Keratinocyte (primary cell): ENCODE data around the gene SLC12A9.

ENCODE experiments used
- CTCF ChIP-seq, 3 experiments: IDR thresholded peaks in 1 of 3; conservative IDR thresholded peaks in 1 of 3; optimal IDR thresholded peaks in 1 of 3; 2 replicates in 2 of 3; 3 replicates in 1 of 3; pipeline versions ENCODE3 to v1.5.1; 2011; ENCODE audit warnings: low read length in 3 of 3, mild to moderate bottlenecking in 3 of 3, moderate library complexity in 2 of 3, control low read depth in 1 of 3, inconsistent platforms in 1 of 3; ENCODE audit not compliant: insufficient read depth in 2 of 3; ENCODE audit errors: extremely low read depth in 1 of 3
- EZH2 ChIP-seq: IDR thresholded peaks from one replicate; pipeline ENCODE4 v1.6.1; 2012; ENCODE audit warnings: inconsistent platforms, mild to moderate bottlenecking, low read length, moderate library complexity

- TF ChIP-seq CTCF (optimal IDR thresholded peaks at IDR 0.05 in 1 of 3, IDR thresholded peaks at IDR 0.05 in 1 of 3, conservative IDR thresholded peaks at IDR 0.05 in 1 of 3; ENCODE audit: extremely low read depth in 1 of 3, insufficient read depth in 2 of 3, low read length in 3 of 3) (no peak), EZH2 (no peak)
Observed at GRCh38 chr7:100911484-100911883, 59.0 kb downstream of the SLC12A9 start.
